GM15510 (cell line): ENCODE results near the gene PTGS1.

Experiments
- POLR2A ChIP-seq: IDR thresholded peaks from 3 replicates; pipeline ENCODE4 v1.6.1; 2011; ENCODE audit warnings: borderline replicate concordance; ENCODE audit not compliant: insufficient read length; ENCODE audit errors: extremely low read depth

The PTGS1 gene

DNA sequence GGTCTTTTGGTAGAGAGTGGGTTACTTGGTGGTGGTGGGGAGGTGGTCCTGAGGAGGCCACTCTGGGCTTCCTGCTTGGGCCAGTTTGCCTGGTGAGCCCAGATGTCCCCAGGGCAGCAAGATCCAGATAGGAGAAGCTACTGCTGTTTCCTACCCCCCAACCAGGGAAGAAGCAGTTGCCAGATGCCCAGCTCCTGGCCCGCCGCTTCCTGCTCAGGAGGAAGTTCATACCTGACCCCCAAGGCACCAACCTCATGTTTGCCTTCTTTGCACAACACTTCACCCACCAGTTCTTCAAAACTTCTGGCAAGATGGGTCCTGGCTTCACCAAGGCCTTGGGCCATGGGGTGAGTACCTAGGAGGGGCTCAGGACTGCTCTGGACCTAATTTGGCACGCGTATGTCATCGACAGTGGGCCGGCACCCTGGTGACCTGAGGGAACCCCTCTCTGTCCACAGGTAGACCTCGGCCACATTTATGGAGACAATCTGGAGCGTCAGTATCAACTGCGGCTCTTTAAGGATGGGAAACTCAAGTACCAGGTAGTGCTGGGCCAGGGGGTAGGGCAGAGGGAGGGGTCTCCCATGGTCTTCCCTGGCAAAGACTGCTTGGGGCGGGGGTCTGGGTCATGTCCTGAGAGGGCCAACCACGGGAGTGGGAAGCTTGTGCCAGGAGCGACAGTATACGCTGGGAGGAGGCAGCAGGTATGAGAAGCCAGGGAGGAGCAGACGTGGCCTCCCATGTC lies 10.6 kb downstream of the PTGS1 start:
- TF ChIP-seq POLR2A: no peak

DNA sequence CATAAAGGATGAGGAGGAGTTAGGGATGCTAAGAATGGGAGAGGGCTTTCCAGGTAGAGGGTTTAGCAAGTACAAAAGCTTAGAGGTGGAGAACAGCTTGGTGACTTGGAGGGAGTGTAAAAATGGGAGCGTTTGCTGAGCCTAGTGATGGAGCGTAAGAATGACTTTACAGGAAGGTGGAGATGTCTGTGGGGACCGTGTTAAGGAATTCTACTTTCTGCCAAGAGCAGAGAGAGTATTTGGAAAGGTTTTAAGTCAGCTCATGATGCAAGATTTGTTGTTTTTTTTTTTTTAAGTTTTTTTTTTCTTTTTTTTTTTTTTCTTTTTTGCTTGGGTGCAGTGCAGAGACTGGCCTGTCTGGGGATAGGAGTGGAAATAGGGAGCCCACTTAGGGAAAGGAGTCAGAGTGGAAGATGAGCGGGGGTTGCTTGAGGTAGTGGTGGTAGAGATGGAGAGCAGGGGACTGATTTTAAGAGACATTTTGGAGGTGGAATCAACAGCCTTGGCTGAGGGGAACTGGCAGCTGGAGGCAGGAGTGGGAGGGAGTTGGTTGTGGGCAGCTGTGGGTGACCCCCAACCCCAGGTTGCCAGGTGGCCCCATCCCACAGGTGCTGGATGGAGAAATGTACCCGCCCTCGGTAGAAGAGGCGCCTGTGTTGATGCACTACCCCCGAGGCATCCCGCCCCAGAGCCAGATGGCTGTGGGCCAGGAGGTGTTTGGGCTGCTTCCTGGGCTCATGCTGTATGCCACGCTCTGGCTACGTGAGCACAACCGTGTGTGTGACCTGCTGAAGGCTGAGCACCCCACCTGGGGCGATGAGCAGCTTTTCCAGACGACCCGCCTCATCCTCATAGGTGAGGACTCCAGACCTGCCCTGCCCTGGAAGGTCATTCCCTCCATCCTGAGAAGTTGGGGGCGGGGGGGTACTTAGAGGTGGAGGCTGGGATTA lies 12.4 kb downstream of the PTGS1 start:
- TF ChIP-seq POLR2A: no peak

DNA sequence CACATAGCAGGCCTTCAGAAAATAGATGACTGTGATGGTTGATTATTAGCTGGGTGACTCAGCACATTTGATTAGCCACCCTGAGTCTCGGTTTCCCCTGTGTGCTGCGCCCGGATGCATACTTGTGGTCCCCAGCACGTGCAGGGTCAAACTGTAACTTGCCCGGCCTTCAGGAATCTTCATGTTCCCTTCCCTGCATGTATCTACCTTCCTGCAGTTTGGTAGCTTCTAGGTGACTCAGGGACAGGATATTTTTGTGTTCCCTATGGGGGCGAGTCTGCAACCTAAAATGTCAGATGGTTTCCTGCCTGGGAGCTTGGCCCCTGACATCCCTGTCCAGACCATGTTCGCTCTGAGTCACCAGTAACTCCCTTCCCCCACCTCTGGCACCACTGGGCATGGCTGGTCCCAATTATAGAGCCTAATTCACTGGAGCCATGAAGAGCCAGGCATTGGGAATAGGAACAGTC lies 13.2 kb downstream of the PTGS1 start:
- TF ChIP-seq POLR2A: no peak

DNA sequence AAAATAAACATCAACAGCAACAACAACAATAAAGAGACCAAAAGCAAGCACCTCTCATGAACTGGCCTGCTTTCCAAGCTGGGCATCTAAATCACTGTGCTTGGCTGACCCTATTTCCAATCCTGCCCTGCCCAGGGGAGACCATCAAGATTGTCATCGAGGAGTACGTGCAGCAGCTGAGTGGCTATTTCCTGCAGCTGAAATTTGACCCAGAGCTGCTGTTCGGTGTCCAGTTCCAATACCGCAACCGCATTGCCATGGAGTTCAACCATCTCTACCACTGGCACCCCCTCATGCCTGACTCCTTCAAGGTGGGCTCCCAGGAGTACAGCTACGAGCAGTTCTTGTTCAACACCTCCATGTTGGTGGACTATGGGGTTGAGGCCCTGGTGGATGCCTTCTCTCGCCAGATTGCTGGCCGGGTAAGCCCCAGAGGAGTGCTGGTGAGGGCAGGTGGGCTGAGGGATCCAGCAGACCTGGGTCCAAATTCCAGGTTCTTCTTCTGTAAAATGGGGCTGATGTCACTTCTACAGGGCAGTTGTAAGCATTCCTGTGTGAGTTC lies 15.6 kb downstream of the PTGS1 start:
- no peak for TF ChIP-seq POLR2A

DNA sequence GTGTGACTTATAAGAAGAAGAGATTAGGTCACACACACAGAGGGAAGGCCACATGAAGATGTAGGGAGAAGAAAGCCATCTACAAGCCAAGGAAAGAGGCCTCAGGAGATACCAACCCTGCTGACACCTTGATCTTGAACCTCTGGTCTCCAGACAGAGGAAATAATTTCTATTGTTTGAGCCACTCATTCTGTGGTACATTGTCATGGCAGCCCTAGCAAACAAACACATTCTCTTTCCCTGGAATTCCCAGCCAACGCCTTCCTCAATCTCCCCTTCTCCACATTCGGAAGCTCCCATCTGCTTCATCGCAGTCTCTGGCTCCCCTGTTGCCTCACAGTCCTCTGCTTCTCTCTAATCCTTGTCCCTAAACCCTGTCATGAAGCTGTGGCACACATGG lies 16.7 kb downstream of the PTGS1 start:
- no peak for TF ChIP-seq POLR2A

DNA sequence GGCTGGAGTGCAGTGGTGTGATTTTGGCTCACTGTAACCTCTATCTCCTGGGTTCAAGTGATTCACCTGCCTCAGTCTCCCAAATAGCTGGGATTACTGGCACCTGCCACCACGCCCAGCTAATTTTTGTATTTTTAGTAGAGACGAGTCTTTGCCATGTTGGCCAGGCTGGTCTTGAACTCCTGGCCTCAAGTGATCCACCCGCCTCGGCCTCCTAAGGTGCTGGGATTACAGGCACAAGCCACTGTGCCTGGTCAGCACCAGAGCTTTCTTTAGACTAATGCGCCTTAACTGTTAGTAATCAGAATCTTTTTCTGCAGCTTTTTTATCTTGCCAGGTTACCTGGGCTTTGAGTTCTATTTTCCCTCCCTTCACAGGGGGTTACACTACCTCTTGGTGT lies 18.4 kb downstream of the PTGS1 start:
- no peak for TF ChIP-seq POLR2A

DNA sequence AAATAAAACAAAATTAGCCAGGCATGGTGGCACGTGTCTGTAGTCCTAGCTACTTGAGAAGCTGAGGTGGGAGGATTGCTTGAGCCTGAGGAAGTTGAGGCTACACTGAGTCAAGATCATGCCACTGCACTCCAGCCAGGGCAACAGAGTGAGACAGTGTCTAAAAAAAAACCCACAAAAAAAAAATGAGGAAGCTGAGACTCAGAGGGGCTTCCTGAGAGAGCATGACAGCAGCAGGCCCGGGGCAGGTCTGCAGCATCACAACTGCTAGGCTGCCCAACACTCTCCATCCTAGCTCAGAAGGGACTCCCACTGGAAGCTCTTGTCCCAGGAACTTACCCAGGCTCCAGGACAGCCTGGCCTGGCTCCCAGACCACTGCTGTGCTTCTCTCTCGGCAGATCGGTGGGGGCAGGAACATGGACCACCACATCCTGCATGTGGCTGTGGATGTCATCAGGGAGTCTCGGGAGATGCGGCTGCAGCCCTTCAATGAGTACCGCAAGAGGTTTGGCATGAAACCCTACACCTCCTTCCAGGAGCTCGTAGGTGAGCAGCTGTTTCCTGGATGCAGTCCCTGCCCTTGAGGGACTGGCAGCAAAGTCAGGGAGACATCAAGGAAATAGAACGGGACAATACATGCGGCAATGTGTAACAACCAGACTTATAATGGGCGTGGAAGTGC lies 19.1 kb downstream of the PTGS1 start:
- TF ChIP-seq POLR2A: no peak

DNA sequence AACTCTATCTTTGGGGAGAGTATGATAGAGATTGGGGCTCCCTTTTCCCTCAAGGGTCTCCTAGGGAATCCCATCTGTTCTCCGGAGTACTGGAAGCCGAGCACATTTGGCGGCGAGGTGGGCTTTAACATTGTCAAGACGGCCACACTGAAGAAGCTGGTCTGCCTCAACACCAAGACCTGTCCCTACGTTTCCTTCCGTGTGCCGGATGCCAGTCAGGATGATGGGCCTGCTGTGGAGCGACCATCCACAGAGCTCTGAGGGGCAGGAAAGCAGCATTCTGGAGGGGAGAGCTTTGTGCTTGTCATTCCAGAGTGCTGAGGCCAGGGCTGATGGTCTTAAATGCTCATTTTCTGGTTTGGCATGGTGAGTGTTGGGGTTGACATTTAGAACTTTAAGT lies 21.5 kb downstream of the PTGS1 start:
- TF ChIP-seq POLR2A: no peak

DNA sequence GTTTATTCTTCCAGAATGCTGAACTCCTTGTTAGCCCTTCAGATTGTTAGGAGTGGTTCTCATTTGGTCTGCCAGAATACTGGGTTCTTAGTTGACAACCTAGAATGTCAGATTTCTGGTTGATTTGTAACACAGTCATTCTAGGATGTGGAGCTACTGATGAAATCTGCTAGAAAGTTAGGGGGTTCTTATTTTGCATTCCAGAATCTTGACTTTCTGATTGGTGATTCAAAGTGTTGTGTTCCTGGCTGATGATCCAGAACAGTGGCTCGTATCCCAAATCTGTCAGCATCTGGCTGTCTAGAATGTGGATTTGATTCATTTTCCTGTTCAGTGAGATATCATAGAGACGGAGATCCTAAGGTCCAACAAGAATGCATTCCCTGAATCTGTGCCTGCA lies 21.9 kb downstream of the PTGS1 start:
- TF ChIP-seq POLR2A: no peak

DNA sequence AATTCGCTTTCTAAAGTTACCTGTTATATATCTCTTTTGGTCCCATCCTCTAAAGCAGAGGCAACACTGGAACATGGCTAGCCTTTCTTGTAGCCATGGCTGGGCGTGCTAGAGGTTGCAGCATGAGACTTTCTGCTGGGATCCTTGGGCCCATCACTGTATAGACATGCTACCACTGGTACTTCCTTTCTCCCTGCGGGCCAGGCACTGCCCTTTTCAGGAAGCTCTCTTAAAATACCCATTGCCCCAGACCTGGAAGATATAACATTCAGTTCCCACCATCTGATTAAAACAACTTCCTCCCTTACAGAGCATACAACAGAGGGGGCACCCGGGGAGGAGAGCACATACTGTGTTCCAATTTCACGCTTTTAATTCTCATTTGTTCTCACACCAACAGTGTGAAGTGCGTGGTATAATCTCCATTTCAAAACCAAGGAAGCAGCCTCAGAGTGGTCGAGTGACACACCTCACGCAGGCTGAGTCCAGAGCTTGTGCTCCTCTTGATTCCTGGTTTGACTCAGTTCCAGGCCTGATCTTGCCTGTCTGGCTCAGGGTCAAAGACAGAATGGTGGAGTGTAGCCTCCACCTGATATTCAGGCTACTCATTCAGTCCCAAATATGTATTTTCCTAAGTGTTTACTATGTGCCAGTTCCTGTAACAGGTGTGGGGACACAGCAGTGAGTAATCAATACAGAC lies 22.6 kb downstream of the PTGS1 start:
- no peak for TF ChIP-seq POLR2A

DNA sequence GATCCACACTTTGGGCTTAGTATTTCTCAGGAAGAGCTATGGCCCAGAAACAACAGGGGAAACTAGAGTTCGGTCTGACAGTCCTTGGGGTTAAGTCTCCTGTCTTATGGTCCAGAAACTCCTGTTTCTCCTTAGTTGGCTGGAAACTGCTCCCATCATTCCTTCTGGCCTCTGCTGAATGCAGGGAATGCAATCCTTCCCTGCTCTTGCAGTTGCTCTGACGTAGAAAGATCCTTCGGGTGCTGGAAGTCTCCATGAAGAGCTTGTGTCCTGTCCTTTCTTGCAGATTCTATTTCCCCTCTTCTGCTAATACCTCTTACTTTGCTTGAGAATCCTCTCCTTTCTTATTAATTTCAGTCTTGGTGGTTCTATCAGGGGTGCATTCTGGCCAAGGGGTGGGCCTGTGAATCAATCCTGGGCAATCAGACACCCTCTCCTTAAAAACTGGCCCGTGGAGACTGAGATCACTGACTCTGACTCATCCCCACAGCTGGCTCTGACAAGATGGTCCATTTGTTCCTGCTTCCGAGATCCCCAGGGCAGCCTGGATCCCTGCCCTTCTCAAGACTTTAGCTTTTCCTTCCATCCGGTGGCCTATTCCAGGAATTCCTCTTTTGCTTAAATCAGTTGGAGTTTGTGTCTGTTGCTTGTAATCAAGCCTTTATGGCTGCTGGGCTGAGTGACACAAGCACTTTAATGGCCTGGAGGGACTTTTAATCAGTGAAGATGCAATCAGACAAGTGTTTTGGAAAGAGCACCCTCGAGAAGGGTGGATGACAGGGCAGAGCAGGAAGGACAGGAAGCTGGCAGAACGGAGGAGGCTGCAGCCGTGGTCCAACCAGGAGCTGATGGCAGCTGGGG lies 23.7 kb downstream of the PTGS1 start:
- no peak for TF ChIP-seq POLR2A

DNA sequence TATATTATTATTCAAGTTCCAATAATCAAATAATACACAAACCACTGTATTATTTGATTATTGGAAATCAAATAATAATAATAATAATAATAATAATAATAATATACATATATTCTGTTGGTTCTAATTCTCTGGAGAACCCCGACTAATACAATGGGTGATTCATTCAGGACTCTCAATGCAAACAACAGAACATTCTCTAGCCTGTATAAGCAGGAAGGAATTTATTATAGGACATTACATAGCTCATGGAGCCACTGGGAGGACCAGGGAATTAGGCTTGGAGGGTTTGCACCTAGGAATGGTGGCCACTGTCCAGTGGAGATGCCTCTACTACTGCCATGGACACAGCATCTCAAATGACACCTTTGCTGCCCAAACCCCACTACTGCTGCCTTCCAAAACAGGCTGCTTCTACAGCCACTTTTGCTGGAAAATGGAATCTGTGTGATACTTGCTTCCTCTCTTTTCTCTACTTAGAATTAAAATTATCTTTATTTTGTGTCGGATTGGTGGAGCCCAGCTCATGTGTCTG lies 25.9 kb downstream of the PTGS1 start:
- no peak for TF ChIP-seq POLR2A

DNA sequence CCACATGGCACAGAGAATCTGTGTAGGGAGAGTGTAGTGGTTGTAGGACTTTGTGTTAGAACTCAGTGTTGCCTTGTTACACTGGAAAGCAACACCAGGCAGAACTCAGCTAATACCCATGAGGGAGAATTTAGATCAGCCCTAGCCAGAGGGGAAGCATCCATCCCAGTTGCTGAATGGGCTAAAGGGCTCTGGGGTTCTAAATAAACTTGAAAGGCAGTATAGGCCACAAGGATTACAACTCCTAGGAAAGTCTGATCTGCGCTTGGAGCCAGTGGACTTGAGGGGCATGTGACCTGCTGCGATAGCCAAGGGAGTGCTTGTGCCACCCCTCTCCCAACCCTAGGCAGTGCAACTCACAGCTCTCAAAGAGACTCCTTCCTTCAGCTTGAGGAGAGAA lies 26.9 kb downstream of the PTGS1 start:
- TF ChIP-seq POLR2A: no peak

DNA sequence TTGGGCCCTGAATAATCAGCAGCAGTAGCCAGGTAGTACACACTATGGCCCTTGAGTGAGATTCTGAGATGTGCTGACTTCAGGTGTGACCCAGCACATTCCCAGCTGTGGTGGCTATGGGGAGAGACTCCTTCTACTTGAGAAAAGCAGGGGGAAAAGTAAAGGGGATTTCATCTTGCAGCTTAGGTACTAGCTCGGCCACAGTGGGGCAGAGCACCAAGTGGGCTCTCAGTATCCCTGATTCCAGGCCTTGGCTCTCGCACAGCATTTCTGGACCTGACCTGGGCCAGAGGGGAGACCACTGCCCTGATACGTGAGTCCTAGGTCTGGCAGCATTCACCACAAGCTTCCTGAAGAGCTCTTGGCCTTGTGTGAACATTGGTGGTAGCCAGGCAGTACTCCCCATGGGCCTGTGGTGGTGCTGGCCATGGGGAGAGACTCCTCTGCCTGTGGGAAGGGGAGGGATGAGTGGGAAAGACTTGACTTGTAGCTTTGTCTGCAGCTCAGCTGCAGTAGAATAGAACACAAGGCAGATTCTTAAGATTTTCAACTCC lies 27.6 kb downstream of the PTGS1 start:
- TF ChIP-seq POLR2A: no peak

DNA sequence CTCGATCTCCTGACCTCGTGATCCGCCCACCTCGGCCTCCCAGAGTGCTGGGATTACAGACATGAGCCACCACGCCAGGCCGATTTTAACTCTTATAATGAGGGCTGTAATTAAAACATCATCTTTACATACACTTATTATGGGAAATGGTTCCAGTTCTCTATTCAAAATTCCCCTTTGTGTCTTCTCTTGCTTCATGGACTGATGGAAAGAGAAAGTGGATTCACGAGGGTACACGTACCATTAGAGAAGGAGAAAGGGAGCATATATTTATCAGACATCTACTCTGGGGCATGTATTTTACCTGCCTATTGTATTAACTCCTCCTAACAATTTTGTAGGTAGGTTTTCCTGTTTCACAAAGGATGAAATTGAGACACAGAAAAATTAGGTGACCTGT lies 31.1 kb downstream of the PTGS1 start:
- no peak for TF ChIP-seq POLR2A
